HG03139 (cell line): ENCODE measurements around the gene OXT.
"Not testable (repeated sequence)": the region's sequence is repeated elsewhere in the genome, so short reads cannot be mapped to it uniquely, and the experiment has no call there.

Source experiments
- ATAC-seq: cut with Tn5 transposase; IDR thresholded peaks from one replicate; pipeline ENCODE4 v1.9.1; 2021; ENCODE audit not compliant: unreplicated experiment

OXT gene

DNA sequence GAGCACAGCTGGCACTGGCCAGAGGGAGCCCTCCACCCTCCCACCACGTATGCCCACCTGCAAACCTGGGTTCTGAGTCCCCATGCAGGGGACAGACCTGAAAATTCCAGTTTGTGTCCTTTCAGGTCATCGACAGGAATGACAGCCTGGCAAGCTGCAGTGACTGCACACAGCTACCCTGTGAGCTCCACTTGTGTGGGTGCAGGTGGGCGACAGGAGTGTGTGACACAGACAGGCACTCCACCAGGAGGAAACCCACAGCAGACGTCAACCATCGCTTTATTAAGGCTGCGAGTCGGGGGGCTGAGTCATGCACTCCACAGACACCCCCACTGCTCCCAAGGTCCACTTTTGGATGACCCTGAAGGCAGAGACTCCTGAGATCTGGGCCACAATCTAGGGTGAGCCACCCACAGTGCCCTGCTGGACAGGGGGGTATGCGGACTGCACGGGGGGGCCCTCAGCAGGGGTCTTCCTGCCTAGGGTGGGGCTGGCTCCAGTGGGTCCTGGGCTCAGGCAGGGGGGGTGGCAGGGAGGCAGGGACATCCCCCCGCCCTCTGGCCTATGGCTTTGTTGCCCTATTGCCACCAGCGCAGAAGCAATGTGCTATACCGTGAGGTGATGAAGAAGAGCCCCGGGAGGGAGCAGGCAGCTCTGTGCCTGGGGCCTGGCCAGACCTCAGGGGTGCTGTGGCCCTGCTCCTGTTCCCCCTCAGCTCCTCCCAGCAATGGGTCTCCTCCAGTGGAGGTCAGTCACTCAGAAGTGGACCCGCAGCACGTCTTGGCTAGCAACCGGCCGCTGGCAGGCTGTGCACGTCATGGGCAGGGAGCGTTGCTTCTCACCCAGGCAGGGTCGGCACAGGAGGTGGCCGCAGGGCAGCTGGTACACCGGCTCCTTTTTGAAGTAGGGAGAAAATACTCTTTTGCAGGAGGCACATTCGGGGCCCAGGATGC, 38.2 kb downstream of the OXT start:
- ATAC-seq = no peak

DNA sequence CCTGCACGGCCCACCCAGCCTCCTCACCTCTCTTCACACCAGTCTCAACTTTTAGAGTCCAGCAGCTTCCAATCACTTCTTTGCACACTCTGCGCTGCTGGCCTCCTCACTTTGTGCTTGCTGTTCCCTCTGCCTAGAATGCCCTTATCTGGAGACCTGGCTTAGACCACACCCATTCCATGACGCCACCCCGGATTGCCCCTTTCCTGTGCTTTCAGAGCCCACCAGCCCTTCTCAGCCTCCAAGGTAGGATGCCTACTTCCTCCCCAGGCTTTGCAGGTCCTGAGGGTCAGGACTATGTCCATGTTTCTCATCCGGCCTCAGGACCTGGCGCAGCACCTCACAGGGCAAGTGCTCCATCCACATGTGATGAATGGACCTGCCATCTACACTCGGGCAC, 40.1 kb downstream of the OXT start:
- ATAC-seq = no peak

DNA sequence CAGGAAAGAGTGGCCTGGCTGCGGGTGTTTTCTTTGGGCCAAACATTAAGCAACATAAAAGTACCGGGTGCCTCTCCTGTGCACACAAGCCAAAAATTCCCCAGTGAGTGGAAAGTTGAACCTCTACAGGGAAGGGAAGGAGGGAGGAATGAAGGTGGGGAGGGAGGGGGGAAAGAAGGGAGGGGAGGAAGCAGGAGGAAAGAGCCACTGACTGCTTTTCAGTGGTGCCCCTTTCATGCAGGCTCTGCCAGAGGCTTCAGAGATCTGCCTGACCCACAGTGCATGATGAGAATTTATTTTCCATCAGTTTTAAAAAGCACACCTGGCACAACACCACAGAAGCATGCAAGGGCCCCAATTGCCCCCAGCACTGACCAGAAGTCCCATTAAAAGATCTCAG, 40.6 kb downstream of the OXT start:
- no peak for ATAC-seq

DNA sequence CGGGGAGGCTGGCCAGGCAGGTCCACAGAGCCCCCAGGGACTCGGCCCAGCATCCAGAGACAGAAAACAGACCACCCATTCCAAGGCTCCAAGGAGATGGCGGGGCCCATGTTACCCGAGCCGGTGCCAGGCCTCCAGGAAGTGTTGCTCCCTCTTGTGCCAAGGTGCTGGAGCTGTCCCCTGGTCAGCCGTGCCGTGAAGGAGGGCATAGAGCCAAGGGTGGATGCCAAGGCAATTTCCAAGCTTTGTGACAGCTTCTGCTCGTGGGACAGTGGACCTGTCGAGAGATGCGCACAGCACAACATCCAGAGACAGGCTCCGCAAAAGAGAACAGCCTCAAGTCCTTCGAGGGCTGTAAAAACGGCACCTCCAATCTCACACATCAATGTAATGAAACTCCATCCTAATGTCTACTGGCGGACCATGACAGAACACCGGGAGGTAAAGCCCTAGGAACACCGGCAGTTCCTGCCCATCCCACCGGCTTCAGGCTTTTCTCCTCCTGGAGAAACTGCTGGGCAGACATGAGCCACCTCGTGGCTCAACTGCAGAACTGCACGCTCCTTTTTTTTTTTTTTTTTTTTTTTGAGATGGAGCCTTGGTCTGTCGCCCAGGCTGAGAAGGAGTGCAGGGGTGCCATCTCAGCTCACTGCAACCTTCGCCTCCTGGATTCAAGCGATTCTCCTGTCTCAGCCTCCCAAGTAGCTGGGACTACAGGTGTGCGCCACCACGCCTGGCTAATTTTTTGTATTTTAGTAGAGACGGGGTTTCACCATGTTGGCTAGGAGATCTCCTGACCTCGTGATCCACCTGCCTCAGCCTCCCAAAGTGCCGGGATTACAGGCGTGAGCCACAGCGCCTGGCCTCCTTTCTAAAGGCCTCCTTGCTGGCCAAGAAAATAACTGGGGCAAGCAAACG, 44.0 kb downstream of the OXT start:
- no peak for ATAC-seq

DNA sequence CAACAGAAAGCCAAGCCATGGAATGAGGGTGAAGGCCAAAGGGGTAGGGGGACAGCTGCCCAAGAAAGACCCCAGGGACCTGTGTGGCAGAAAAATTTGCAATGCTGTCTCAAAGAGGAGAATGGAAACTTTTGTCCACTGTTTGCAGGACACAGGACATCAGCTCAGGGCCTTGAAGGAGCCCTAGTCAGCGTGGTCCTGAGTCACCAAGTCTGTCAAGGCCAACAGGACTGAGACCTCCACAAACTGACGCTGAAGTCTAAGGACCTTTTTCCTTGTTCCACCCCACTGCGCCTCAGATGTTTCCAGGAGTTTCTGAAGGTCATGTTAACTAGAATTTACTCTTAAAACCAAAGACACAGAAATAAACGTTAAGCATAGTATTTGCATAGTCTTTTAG, 44.9 kb downstream of the OXT start:
- ATAC-seq = no peak

DNA sequence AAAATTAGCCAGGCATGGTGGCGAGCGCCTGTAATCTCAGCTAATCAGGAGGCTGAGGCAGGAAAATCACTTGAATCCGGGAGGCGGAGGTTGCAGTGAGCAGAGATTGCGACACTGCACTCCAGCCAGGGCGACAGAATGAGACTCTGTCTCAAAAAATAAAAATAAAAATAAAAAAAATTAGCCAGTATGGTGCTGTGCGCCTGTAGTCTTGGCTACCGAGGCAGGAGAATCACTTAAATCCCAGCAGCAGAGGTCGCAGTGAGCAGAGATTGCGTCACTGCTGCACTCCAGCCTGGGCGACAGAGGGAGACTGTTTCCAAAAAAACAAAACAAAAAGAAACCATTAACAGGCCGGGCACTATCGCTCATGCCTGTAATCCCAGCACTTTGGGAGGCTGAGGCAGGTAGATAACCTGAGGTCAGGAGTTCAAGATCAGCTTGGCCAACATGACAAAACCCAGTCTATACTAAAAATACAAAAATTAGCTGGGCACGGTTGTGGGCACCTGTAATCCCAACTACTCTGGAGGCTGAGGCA, 46.5 kb downstream of the OXT start:
- ATAC-seq = not testable (repeated sequence)

DNA sequence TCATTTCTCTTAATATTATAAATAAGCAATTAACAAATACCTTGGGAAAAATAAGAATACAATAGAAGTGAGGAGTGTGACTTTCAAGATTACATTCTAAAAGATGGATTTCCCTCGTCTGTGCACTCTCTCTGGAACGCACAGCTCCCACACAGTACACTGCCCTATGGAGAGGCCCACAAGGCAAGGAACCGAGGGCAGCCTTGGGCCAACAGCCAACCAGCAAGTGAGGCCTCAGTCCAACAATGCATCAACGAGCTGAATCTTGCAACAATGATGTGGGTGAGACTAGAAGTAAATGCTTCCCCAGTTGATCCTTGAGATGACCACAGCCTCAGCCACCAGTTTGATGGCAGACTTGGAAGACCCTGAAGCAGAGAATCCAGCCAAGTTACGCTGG, 47.6 kb downstream of the OXT start:
- no peak for ATAC-seq

DNA sequence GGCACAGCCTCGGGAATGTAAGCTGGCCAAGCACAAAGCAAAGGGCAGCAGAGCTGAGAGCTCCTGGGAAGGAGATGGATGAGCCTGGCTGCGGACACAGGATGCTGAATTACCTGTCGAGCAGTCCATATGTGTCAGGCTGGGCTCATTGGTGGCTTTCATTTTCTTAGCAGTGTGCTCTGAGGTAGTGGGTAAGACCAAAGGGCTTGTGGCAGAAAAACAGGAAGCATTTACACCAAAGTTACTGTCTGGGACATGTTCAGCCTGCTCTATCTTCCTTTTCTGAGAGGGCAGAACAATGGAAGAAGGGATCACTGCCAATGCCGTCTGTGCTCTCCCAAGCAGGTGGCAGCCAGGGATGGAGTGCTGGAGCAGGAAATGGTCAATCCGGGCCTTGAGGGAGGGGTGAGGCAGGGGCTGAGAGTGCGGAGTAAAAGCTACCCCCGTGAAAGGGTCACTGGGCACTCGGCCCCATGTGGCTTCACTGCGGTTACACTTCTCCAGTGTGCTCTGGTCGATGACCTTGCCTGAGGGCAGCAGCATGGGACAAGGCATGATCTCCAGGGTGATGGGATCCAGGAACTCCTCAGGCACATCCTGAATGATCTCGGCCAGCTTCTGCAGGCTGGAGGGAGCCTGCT, 50.0 kb downstream of the OXT start:
- ATAC-seq = no peak
